ENCODE measurements around the gene TLCD1.
"Not testable (repeated sequence)": the region's sequence is repeated elsewhere in the genome, so short reads cannot be mapped to it uniquely, and the experiment has no call there.

Gene TLCD1

GRCh38 chr17:28728364-28729200 lies 2.5 kb upstream of the TLCD1 start, which contains the start of gene NEK8:
Gene NEK8, plus strand, starts transcription at chr17:28728788. Its CDS starts 26 bp downstream, at chr17:28728814.
- DNase-seq (ENCODE audit: low read depth): no peak

GRCh38 chr17:28726627-28727491 lies 826 bp upstream of the TLCD1 start:
- no peak for DNase-seq (ENCODE audit: low read depth)

- DNase-seq (ENCODE audit: low read depth): no peak
These were observed 290 bp downstream of the TLCD1 start for GRCh38 chr17:28725660-28726225.

GRCh38 chr17:28725166-28725659 lies 820 bp downstream of the TLCD1 start:
- no peak for DNase-seq (ENCODE audit: low read depth)

- no peak for DNase-seq (ENCODE audit: low read depth)
These were observed 1.4 kb downstream of the TLCD1 start for GRCh38 chr17:28724500-28725165.

GRCh38 chr17:28723836-28724499 lies 2.1 kb downstream of the TLCD1 start:
- not testable (repeated sequence) for DNase-seq (ENCODE audit: low read depth)

GRCh38 chr17:28723159-28723835 lies 2.7 kb downstream of the TLCD1 start:
- no peak for DNase-seq (ENCODE audit: low read depth)

- DNase-seq (ENCODE audit: low read depth): no peak
These were observed 3.4 kb downstream of the TLCD1 start for GRCh38 chr17:28722417-28723158.

- DNase-seq (ENCODE audit: low read depth): not testable (repeated sequence)
These were observed 5.1 kb downstream of the TLCD1 start for GRCh38 chr17:28720997-28721329.

- DNase-seq (ENCODE audit: low read depth): no peak
These were observed 5.6 kb downstream of the TLCD1 start for GRCh38 chr17:28720247-28720996.

- no peak for DNase-seq (ENCODE audit: low read depth)
These were observed 7.0 kb downstream of the TLCD1 start for GRCh38 chr17:28719021-28719433.

GRCh38 chr17:28718333-28719020 lies 7.6 kb downstream of the TLCD1 start:
- no peak for DNase-seq (ENCODE audit: low read depth)

GRCh38 chr17:28717578-28718332 lies 8.3 kb downstream of the TLCD1 start, which contains the start of gene RAB34:
Gene RAB34, minus strand, starts transcription at chr17:28717868. Its CDS starts 602 bp downstream, at chr17:28717266.
- no peak for DNase-seq (ENCODE audit: low read depth)

GRCh38 chr17:28716740-28717577 lies 9.1 kb downstream of the TLCD1 start:
- DNase-seq (ENCODE audit: low read depth): no peak

GRCh38 chr17:28715217-28715616 lies 10.8 kb downstream of the TLCD1 start:
- DNase-seq (ENCODE audit: low read depth): no peak

- no peak for DNase-seq (ENCODE audit: low read depth)
These were observed 11.8 kb downstream of the TLCD1 start for GRCh38 chr17:28714281-28714680.

Measured in HS-27A (cell line).